Peyer's patch (tissue), 4 donors: ENCODE measurements around the gene SAMD10.

ENCODE experiments used
- CTCF ChIP-seq, 6 experiments: fragments of 450-650 bp in 4 of 6; fragments of 200-600 bp in 2 of 6; sonication (generic) in 1 of 6; IDR thresholded peaks; one replicate each; pipeline ENCODE4 v1.5.1; 2017 to 2019; ENCODE audit warnings: antibody characterized with exemption in 6 of 6, mild to moderate bottlenecking in 3 of 6, moderate library complexity in 1 of 6
- POLR2A ChIP-seq, 2 donors: fragments of 450-650 bp; IDR thresholded peaks; one replicate each; pipeline ENCODE4 v1.5.1; 2017; ENCODE audit warnings: antibody characterized with exemption in 2 of 2, mild to moderate bottlenecking in 2 of 2, moderate library complexity in 2 of 2

- TF ChIP-seq CTCF (IDR thresholded peaks at IDR 0.05): no peak
- TF ChIP-seq POLR2A (IDR thresholded peaks at IDR 0.05): no peak
These were observed 44.1 kb upstream of the SAMD10 start for GRCh38 chr20:64023361-64024140.
